Activated CD4-positive, alpha-beta T cell treated with anti-CD3 and anti-CD28 coated beads, Interleukin-2, amount 10 ng/mL, durations not matched to agents 24 days and 14 days (primary cell): ENCODE results near the gene NBPF1. TPM values are rescaled to one million over a fixed set of nuclear protein-coding genes. Genes with fewer than 3 reads are reported as not detected.
"Not testable (repeated sequence)": the region's sequence is repeated elsewhere in the genome, so short reads cannot be mapped to it uniquely, and the experiment has no call there.

ENCODE experiments used
- DNase-seq: peaks from one replicate; pipeline ENCODE4 v3.0.0; 2022
- H3K27ac Mint-ChIP-seq: one replicate; pipeline ENCODE4 v1.8.0; 2022; ENCODE audit warnings: mild to moderate bottlenecking, mixed read lengths
- H3K27me3 Mint-ChIP-seq: one replicate; pipeline ENCODE4 v1.8.0; 2022; ENCODE audit warnings: mixed read lengths
- H3K36me3 Mint-ChIP-seq: one replicate; pipeline ENCODE4 v1.8.0; 2022; ENCODE audit warnings: low read depth, mild to moderate bottlenecking, mixed read lengths
- H3K4me1 Mint-ChIP-seq: one replicate; pipeline ENCODE4 v1.8.0; 2021; ENCODE audit warnings: mixed read lengths
- H3K4me3 Mint-ChIP-seq: one replicate; pipeline ENCODE4 v1.8.0; 2022; ENCODE audit warnings: mild to moderate bottlenecking, moderate library complexity, mixed read lengths
- H3K9me3 Mint-ChIP-seq: one replicate; pipeline ENCODE4 v1.8.0; 2021; ENCODE audit warnings: mixed read lengths
- intact Hi-C: fragments of 100-400 bp; cut with micrococcal nuclease; formaldehyde crosslinking; loops from one replicate; pipeline ENCODE4 v1.15.1; 2023
- total RNA-seq: library from RNA; stranded (reverse); gene quantifications from 2 replicates; pipeline ENCODE4 v1.2.3, GENCODE V29; 2022

The NBPF1 gene
- total RNA-seq, 1 donor from 2014 or later, result 4.2 TPM

DNA sequence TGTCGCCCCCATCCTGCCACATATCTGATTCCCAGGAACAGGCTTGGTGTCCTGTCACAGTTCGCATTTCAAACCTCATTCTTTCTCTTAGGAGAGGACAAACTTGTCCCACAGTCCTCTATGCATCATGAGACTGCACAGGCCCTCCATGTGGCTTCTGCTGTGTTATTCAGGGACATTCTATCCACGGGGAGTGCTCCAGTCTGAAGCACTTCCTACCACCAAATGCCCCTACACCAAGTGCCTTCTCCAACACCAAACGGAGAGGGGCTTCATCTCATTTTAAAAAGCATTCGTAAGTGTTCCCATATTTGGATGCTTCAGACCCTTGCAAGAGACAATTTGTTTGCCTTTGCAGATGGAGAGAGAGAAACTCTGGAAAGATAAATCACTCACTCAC, 25.3 kb downstream of the NBPF1 start:
- H3K27me3 Mint-ChIP-seq, H3K36me3 Mint-ChIP-seq, H3K9me3 Mint-ChIP-seq, H3K4me1 Mint-ChIP-seq, intact Hi-C loops, H3K27ac Mint-ChIP-seq, H3K4me3 Mint-ChIP-seq: not testable (repeated sequence)
- DNase-seq, result peak; percentile 60

DNA sequence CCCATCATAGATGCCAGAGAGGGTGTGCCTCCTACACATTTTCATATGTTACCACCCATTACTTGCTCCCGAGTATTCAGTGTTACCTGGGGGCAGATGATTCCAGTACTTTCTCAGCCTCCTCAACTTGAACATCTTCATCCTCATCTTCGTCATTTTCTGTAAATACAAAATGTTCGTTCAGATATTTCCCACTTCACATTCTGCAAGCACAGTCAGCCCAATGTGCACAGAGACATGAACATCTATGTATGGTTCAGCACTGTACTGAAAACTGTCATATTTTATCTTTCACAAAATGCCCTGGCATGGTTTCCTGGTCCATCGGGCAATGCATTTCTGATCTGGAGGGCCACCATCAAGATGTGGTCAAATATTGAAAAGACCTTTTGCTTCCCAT, 25.7 kb downstream of the NBPF1 start:
- H3K27me3 Mint-ChIP-seq, H3K9me3 Mint-ChIP-seq, H3K27ac Mint-ChIP-seq, H3K4me1 Mint-ChIP-seq, H3K36me3 Mint-ChIP-seq, intact Hi-C loops, H3K4me3 Mint-ChIP-seq: not testable (repeated sequence)
- peak; percentile 54 for DNase-seq

DNA sequence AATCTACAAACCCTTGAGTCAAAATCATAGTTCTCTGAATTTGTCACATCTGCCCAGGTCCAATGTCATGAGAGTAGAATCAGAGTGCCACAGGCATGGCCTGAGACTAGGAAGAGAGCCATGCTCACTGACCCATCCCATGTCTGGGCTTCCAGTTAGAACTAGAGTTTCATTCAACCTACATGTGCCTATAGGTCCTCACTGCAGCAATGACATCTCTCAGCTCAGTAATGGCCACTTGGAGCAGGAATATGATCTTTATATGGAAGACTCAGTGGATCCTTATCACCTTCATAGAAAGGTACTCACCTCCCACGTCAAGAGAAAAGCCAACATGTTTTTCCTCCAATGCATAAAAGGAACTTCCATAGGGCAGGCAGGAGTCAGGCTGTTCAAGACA, 48.0 kb downstream of the NBPF1 start:
- H3K27ac Mint-ChIP-seq, intact Hi-C loops, H3K36me3 Mint-ChIP-seq, H3K27me3 Mint-ChIP-seq, H3K4me3 Mint-ChIP-seq, H3K9me3 Mint-ChIP-seq, H3K4me1 Mint-ChIP-seq: not testable (repeated sequence)
- peak; percentile 74 for DNase-seq

DNA sequence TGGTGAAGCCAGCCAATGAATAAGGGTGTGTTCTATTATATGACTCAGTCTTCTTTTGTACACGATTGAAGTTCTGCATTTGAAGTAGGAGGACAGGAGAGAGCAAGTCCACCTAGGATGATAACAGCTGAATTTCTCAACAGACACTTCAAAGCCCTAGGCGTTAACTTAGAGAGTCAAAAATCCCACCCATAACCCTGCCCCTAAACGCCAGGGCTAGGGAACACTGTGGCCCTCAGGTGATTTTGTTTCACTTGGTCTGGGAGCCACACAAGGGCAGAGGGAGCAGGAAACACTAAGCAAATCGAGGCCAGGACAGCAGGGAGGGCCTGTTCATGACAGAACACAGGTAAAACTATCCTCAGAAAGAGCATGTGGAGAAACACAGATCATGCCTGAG, 52.3 kb downstream of the NBPF1 start:
- peak; percentile 51 for DNase-seq
- H3K4me3 Mint-ChIP-seq, H3K9me3 Mint-ChIP-seq, H3K27me3 Mint-ChIP-seq, intact Hi-C loops, H3K4me1 Mint-ChIP-seq, H3K27ac Mint-ChIP-seq, H3K36me3 Mint-ChIP-seq: not testable (repeated sequence)

DNA sequence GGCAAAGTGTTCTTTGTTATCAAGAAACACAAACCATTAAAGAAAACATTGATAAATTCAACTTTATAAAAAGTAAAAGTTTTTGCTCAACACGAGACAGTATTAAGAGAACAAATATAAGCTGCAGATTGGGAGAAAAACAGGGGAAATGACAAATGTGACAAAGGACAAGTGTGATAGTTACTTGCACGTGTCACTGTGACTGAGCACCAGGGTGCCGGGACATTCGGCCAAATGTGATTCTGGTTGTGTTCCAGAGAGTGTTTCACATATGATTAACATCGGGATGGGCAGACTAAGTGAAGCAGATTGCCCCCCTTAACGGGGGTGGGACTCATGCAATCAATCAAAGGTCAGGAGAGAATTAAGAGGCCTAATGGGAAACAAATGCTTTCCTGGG, 52.9 kb downstream of the NBPF1 start:
- DNase-seq, result peak; percentile 55
- not testable (repeated sequence) for H3K27me3 Mint-ChIP-seq

DNA sequence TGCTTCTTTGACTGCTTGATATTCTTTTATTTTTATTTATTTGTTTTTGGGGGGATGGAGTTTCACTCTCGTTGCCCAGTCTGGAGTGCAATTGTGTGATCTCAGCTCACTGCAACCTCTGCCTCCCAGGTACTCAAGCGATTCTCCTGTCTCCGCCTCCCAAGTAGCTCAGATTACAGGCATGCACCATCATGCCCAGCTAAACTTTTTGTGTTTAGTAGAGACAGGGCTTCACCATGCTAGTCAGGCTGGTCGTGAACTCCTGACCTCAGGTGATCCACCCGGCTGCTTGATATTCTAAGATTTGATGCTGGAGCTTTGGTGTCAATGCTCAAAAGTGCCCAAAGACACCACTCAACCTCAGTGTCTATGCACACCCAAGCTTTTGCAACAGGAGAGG, 53.7 kb downstream of the NBPF1 start:
- H3K27me3 Mint-ChIP-seq, H3K27ac Mint-ChIP-seq, H3K36me3 Mint-ChIP-seq, DNase-seq, intact Hi-C loops, H3K9me3 Mint-ChIP-seq, H3K4me1 Mint-ChIP-seq, H3K4me3 Mint-ChIP-seq: not testable (repeated sequence)

More for the DNA sequence above, 52.9 kb downstream of the NBPF1 start:
- H3K27ac Mint-ChIP-seq, H3K4me1 Mint-ChIP-seq, intact Hi-C loops, H3K4me3 Mint-ChIP-seq, H3K9me3 Mint-ChIP-seq, H3K36me3 Mint-ChIP-seq: not testable (repeated sequence)

DNA sequence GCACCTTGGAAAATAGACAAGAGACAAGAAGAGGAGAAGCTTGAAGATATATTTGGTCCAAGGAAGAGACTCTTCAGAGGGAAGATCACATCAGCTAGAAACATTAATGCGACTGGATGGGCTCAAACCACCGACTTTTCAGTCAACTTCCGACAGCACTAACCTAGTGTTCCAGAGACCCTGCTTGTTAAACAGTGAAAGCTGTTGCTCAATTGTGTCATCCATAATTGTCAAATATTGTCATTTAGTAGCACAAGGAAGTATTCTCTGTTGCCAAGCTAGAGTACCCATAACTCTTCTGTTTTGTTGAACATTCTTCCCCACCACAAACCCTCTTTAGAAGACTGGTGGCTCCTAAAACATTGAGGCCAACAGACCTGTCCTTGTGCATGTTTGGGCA, 56.3 kb downstream of the NBPF1 start:
- intact Hi-C loops, result not testable (repeated sequence)

DNA sequence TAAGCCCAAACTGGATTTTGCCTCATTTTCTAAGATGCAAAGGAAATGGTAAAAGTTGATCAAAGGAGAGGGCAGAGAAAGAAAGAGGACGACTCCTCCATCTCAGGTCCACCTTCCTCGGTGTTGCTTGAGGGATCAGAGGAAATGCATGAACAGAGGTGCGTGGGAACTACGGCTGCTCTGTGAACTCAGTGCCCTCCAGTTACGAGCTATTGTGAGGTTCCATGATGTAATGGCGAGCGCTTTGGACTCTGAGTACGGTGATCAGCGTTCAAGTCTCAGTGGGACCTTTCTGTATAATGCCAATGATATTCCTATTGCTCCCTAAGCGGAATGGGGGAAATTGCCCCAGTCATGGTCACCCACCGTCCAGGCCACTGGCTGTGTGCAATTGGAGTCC, 60.1 kb downstream of the NBPF1 start:
- DNase-seq, intact Hi-C loops, H3K36me3 Mint-ChIP-seq: not testable (repeated sequence)

More for the DNA sequence above, 56.3 kb downstream of the NBPF1 start:
- not testable (repeated sequence) for DNase-seq, H3K4me1 Mint-ChIP-seq, H3K4me3 Mint-ChIP-seq, H3K9me3 Mint-ChIP-seq, H3K27me3 Mint-ChIP-seq, H3K27ac Mint-ChIP-seq, H3K36me3 Mint-ChIP-seq

DNA sequence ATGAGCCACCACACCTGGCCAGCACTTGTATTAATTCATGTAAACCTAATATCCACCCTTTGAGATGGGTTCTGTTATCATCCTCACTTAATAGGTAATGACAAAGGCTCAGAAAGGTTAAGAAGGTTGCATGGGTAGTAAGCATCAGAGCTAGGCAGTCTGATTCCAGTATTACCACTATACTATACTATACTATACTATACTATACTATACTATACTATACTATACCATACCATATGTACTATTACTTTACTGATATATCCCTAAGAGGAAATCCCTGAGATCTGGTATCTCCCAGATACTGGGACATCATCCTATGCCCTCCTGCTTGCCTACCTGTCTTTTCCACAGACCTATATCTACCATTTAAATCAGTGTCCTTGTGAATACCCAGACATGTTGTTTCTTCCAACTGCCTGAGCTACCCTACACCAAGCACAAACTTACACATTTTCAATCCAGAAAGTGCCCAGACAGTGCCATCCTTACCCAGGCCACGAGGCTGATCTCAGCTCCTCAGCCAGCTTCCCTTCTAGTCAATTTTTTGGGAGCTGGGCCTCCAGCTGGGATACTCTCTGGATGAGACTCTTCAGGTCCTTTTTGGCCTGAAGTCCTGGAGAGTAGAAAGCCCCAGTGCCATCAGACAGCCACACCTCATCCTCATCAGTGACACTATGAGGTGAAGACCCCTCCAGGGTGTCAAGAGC, 63.0 kb downstream of the NBPF1 start:
- peaks cover 11% of the 10 kb centered on the region for H3K27me3 Mint-ChIP-seq
- H3K9me3 Mint-ChIP-seq, H3K4me3 Mint-ChIP-seq, H3K4me1 Mint-ChIP-seq, H3K27ac Mint-ChIP-seq, H3K36me3 Mint-ChIP-seq, intact Hi-C loops: not testable (repeated sequence)
- peak; percentile 54 for DNase-seq

More for the DNA sequence above, 60.1 kb downstream of the NBPF1 start:
- H3K27me3 Mint-ChIP-seq, H3K4me1 Mint-ChIP-seq, H3K27ac Mint-ChIP-seq, H3K9me3 Mint-ChIP-seq, H3K4me3 Mint-ChIP-seq: not testable (repeated sequence)

DNA sequence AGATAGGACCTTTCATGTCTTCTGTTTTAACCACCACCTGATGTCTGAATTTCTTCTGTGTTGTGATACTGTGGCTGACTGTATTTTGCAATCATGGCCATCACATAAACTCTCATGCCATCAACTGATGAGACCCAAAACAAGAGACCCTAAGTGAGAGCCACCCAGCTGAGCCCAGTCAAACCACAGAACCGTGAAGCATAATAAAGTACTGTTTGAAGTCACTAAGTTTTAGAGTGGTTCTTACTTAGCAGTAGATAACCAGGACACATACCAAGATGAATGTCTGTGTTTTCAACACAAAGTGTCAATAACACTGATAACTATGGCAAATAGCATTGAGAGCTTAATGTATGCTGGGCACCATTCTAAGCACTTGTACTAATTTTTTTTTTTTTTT, 63.8 kb downstream of the NBPF1 start:
- DNase-seq, H3K36me3 Mint-ChIP-seq, H3K9me3 Mint-ChIP-seq, H3K4me1 Mint-ChIP-seq, intact Hi-C loops, H3K27ac Mint-ChIP-seq, H3K4me3 Mint-ChIP-seq: not testable (repeated sequence)
- H3K27me3 Mint-ChIP-seq, result peaks cover 17% of the 10 kb centered on the region

DNA sequence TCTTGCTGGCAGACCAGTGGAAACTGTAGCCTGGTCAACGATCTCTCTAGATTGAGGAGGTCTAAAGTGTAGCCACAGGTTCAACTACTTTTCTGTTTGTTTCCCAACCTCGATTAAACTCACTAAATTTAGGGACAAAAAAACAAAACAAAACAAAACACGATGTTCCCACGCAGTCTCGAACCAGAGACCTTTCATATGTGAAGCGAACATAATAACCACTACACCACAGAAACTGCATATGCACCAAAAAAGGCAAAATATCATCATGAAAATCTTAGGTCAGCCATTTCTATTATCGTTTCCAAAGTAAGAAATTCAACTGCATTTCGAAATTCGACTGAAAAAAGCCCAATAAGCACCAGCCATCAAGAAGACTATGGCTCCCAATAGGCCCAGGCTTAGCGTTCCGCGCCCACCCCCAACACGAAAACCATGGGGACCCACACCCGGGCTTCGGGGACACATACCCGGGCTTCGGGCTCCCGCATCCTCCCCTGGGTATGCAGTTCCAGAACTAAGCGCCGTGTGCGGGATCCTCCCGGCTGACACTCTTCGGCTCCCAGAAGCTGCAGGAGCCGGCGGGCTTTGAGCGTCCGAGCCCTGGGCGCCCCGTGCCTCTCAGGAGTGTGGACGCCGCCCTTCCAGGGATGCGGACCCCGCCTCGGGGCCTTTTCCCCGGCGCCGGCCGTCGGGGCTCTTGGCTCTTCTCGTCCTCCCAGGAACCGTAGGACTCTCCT, 65.7 kb downstream of the NBPF1 start:
- DNase-seq, H3K4me1 Mint-ChIP-seq, H3K9me3 Mint-ChIP-seq, H3K4me3 Mint-ChIP-seq, H3K27ac Mint-ChIP-seq, intact Hi-C loops, H3K36me3 Mint-ChIP-seq: not testable (repeated sequence)
- peaks cover 20% of the 10 kb centered on the region for H3K27me3 Mint-ChIP-seq

DNA sequence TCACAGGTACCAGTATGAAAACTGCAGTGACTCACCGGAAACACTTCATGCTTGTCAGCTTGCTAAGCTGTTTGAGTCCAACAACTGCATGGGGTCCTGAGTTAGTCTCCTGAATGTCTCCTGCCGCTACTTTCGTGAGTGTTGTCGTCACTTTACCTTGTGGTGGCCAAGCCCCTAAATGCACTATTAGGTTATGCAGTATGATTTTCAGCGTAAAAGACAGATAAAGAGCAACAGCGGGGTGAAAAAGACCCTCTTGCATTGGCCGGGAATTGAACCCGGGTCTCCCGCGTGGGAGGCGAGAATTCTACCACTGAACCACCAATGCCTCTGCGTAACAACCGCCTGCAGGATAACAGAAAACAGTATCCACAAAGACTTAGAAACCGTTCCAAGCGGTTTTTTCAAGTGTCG, 67.7 kb downstream of the NBPF1 start:
- H3K36me3 Mint-ChIP-seq, intact Hi-C loops, DNase-seq, H3K4me3 Mint-ChIP-seq, H3K9me3 Mint-ChIP-seq, H3K27ac Mint-ChIP-seq, H3K4me1 Mint-ChIP-seq: not testable (repeated sequence)
- peaks cover 26% of the 10 kb centered on the region for H3K27me3 Mint-ChIP-seq

DNA sequence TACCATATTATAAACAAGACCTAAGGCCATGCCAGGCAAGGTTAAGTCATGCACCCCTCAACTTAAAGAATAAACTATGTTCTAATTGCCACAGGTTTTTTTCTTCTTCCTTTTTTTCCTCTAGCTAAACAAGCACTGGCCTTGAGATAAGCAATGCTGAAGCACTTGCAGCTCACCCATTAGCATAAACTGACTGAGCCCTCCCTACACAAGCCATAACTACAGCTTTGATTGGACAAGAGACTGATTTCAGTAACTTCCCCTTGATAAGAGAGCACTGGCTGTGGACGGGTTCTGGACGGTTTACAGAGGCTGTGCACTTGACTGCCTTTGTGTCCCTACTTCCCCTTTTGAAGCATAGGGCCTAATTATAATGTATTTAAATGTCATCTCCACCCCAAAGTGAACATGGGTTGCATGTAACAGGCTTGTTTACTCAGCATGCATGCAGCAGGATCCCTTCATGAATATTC, 72.9 kb downstream of the NBPF1 start:
- H3K36me3 Mint-ChIP-seq, intact Hi-C loops, DNase-seq, H3K4me1 Mint-ChIP-seq, H3K9me3 Mint-ChIP-seq, H3K27ac Mint-ChIP-seq, H3K4me3 Mint-ChIP-seq: not testable (repeated sequence)
- H3K27me3 Mint-ChIP-seq, result peaks cover 31% of the 10 kb centered on the region

DNA sequence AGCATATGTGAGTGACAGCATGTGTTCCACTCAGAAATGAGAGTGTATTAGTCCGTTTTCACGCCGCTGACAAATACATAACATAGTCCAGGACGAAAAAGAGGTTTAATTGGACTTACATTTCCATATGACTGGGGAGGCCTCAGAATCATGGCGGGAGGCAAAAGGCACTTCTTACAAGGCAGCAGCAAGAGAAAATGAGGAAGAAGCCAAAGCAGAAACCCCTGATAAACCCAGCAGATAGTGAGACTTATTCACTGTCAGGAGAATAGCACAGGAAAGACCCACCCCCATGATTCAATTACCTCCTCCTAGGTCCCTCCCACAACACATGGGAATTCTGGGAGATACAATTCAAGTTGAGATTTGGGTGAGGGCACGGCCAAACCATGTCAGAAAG, 75.8 kb downstream of the NBPF1 start:
- H3K4me1 Mint-ChIP-seq, H3K27ac Mint-ChIP-seq, H3K36me3 Mint-ChIP-seq, intact Hi-C loops, DNase-seq, H3K4me3 Mint-ChIP-seq, H3K9me3 Mint-ChIP-seq: not testable (repeated sequence)
- peaks cover 38% of the 10 kb centered on the region for H3K27me3 Mint-ChIP-seq

DNA sequence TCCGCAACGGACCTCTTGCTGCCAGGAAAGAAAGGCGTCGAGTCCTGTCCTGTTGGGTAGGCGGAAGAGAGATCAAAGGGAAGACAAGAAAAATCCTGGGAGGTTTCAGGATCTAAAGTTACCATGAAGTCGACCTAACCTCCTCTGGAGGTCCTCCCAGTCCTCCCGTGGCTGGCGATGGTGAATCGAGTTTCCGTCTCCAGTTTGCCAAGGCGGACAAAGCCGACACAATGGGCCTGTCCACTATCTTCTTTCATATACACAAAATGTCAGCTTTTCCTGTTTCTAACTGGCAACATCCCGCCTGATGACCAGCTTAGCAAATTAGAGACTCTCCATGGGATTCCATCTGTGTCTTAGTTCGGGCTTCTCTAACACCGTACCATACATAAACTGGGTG, 76.6 kb downstream of the NBPF1 start:
- H3K4me3 Mint-ChIP-seq, H3K9me3 Mint-ChIP-seq, H3K27ac Mint-ChIP-seq, DNase-seq, H3K36me3 Mint-ChIP-seq, intact Hi-C loops, H3K4me1 Mint-ChIP-seq: not testable (repeated sequence)
- H3K27me3 Mint-ChIP-seq, result peaks cover 43% of the 10 kb centered on the region
